ENCODE results near the gene CDH12.

DNA sequence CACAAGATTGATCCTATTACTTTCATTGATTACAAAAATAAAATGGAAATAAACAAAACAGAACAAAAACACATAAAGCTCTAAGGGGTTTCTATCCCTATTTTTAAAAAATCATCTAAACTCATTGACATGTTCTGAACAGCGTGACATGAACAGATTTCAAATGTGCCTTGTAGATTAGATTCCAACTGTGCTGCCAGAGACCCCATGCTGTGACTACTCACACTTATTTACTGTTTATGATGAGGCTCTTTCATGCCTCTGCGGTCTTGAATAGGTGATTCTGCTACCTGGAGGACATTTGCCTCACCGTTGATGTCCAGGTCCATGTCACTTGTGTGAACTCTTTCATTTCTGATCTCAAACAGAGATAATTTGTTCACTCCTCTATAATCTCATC is 990.2 kb downstream of the CDH12 start:
- TF ChIP-seq, protein P1, sequence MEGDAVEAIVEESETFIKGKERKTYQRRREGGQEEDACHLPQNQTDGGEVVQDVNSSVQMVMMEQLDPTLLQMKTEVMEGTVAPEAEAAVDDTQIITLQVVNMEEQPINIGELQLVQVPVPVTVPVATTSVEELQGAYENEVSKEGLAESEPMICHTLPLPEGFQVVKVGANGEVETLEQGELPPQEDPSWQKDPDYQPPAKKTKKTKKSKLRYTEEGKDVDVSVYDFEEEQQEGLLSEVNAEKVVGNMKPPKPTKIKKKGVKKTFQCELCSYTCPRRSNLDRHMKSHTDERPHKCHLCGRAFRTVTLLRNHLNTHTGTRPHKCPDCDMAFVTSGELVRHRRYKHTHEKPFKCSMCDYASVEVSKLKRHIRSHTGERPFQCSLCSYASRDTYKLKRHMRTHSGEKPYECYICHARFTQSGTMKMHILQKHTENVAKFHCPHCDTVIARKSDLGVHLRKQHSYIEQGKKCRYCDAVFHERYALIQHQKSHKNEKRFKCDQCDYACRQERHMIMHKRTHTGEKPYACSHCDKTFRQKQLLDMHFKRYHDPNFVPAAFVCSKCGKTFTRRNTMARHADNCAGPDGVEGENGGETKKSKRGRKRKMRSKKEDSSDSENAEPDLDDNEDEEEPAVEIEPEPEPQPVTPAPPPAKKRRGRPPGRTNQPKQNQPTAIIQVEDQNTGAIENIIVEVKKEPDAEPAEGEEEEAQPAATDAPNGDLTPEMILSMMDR (IDR thresholded peaks at IDR 0.05): no peak
- no peak for TF ChIP-seq POLR2AphosphoS5 (IDR thresholded peaks at IDR 0.05)
- no peak for TF ChIP-seq EP300 (IDR thresholded peaks at IDR 0.05)
